Kidney tubule cell (primary cell): ENCODE measurements around the gene CRYBB1.

Experiments
- DNase-seq: peaks from one replicate; pipeline ENCODE4 v3.0.0-alpha.2; 2018; ENCODE audit warnings: low spot score

CRYBB1 gene

DNA sequence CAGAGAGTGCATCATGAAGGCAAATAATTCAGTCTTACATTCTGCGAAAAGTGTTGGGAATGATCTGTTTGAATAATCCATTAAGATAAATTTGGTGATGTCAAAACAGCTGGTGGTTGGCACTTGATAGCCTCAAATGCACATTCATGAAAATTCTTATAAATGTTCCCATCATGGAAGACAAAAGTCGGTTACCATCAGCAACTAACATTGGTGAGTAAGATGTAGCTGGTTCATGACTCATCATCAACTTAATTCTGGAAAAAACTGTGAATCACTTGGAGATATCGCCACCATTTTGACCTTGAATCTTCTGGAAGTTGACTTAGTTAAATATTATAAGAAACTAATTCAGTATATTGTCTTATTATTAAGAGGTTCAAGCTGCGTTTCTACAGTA is 11.2 kb downstream of the CRYBB1 start:
- DNase-seq, result peak; percentile 26

DNA sequence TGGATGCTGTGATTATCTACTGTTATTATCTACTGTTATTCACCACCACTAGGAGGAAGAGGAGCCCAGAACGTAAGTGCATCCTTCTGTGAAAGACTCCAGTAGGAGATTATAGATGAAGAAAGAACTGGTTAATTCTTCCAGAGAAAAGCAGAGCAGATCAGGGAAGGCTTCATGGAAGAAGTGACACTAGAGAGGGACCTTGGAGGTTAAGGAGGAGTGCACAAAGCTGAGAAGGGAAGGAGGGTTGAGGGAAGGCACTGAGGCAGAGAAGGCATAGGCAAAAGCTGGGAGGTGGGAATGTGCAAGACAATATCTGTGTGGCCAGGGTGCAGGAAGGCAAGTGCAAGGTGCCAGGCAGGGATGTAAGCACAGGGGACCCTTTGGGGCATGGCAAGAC is 13.5 kb downstream of the CRYBB1 start:
- no peak for DNase-seq

DNA sequence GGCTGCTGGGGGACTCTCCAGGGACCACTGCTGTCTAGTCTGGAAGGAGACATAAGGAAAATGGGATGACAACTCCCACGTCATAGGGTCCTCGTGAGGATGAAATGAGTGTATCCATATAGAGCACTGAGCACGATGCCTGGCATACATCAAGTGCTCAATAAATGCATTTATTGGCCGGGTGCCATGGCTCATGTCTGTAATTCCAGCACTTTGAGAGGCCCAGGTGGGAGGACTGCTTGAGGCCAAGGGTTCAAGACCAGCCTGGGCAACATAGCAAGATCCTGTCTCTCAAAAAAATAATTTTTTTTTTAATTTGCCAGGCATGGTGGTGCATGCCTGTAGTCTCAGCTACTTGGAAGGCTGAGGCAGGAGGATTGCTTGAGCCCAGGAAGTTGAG is 15.7 kb downstream of the CRYBB1 start:
- DNase-seq, result no peak

DNA sequence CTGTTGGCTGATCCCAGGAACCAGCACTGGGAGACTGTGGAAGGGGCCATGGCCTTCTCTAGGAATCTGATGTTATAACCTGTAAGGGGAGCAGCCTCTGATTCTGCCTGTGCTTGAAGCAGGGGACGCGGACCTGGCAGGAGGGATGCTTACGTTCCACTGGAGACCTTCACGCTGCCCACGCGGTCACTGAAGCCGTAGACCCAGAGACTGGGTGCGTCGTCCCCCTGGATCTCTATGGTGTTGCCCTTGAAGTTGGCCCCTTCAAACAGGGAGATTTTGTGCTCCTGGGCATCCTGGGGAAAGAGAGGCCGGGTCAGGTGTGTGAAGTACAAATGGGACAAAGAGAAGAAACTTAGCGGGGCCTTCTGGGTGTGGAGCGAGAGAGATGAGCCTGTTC is 16.1 kb downstream of the CRYBB1 start:
- DNase-seq, result no peak

DNA sequence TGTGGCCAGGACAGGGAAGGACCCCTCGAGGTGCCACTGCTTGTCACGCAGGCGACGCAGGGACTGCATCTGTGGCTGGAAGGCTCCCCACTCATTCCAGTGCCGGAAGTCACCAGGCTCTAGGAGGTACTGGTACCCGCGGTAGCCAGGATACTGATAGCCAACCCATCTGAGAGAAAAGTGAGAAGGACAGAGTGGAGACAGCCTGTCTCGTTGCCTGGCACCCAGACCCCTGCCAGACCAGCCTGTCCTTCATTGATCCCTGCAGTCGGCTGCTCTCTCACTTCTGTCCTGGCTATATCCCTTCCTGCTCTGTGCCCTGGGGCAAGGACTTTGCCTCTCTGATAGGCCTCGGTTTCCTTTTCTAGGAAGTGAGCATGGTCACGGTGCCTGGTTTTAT is 18.3 kb downstream of the CRYBB1 start:
- no peak for DNase-seq

DNA sequence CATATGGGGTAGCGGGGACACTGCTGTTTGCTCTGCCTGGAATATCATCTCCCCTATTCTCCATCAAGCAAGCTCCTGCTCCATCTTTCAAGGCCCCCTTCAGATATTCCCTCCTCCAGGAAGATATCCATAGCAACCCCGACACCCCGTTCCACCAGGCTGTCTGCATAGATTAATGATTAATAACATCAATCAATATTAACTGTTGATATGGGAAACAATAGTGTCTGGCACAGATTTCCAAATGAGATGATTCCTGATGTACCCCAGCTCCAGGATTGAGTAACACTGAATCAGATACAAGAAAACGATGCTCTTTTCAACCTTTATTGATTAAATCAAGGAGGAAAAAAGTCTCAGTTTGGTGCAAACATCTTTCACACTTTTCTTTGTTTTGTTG is 20.3 kb downstream of the CRYBB1 start:
- DNase-seq, result no peak

DNA sequence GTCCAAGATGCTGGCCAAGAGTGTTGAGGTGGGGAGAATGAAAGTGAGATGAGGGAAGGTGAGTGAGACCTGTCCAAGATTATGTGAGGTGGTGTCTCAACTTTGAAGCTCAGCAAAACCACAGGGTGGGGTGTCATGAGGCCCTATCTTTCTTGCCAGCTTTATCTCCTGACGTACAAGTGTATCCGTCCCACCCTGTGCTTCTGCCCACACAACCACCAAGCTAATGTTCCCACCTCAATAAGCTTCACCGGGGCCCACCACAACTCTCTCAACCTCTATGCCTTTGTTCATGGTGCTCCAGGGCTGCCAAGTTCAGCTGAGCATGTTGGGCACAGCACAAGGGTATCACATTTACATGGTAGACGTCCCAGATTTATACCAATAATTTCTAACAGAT is 20.8 kb downstream of the CRYBB1 start:
- DNase-seq, result no peak

DNA sequence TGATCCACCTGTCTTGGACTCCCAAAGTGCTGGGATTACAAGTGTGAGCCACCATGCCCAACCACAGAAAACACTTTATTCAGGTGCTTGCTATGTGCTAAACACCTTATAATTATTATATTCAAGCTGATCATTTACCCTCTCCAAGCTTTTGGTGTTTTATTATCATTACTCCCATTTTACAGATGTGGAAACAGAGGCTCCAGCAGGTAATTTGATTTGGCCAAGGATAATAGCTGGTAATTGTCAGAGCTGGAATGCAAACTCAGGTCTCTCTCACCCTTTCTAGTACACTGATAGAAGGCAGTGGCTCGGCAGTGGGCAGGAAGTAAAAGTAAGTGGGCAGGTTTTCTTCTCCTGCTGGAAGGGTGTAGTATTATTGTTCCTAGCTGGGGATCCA is 24.1 kb downstream of the CRYBB1 start:
- no peak for DNase-seq

DNA sequence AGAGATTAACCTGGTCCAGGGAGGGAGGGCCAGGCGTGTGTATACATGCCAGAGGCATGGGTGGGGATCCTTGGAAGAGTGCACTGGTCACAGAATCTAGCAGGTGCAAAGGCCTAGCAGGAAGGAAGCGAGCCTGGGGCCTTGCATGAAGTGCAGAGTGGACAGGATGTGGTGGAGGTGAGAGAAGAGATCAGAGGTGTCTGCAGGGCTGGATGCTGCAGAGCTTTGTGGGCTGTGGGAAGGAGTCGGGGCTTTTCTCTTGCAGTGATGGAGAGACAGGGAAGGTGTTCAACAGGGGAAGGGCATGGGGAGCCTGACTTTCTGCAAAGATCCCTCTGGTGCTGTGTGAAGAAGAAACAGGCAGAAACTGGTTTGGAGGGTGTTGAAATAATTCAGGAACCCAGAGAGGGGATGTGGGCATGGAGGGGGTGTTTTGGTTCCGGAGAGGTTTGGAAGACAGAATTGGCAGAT is 25.4 kb downstream of the CRYBB1 start:
- DNase-seq, result no peak

DNA sequence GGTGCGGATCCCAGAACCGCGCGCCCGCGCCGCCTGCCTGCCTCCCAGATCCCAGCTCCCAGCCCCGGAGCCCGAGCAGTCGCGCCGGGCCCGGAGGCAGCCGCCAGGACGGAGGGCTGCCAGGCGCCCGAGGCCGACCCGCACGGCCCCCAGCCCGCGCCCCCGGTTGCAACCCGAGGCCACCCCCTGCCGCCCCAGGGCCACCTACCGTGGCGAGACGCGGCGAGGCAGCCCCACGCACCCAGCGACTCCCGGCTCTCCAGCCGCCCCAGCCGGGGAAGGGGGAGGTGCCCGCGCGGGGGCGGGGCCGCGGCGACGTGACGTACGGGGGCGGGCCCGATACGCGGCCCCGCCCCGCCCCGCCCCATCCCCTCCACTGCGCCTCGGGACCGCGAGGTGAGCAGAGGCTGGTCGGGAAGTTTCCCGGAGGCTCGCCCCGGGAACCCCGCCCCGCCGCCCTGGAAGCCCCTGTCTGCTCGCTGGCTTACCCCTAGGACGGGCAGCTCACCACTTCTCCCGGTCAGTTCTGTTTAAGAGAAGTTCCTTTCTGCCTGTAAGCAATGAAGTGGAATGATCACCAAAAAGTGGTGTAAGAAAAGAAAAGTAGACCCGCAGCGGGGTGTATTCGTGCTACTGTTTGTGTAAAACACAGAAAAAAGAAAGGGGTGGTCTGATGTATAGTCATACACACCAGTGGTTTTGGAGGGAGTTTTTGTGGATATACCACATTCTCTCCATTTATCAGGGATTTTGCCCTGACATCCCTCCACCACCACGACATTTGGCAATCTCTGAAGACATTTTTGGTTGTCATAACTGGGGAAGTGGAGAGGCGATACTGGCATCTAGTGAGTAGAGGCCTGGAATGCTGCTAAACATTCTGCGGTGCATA is 27.7 kb downstream of the CRYBB1 start, which contains the start of gene TPST2:
Gene TPST2 (minus strand): TSS at position 288 of the 892 bp plus-strand sequence. CDS start 48,502 bp downstream, outside the sequence.
- DNase-seq, result peak; percentile 80

DNA sequence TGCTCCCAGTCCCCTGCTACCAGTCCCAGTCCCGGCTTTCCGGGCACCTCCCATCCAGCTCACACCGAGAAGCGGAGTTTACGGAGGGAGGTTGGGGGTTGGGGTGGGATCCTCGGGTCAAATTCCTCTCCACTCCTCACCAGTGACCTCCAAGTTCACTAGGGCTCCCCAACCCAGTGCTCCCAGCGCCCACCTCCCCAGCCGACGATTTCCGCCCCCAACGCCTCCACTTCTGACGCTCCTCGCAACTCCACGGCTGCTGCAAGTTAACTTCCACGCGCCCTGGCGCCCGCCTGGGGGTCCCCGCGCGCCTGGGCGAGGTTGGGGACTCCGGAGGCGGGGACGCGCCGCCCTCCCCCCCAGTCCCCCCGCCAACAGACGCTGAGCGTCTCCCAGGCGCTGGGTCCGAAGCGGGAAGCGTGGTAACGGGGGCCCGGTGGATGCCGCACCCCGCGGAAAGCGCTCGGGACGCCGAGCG is 28.4 kb downstream of the CRYBB1 start:
- peak; percentile 31 for DNase-seq

DNA sequence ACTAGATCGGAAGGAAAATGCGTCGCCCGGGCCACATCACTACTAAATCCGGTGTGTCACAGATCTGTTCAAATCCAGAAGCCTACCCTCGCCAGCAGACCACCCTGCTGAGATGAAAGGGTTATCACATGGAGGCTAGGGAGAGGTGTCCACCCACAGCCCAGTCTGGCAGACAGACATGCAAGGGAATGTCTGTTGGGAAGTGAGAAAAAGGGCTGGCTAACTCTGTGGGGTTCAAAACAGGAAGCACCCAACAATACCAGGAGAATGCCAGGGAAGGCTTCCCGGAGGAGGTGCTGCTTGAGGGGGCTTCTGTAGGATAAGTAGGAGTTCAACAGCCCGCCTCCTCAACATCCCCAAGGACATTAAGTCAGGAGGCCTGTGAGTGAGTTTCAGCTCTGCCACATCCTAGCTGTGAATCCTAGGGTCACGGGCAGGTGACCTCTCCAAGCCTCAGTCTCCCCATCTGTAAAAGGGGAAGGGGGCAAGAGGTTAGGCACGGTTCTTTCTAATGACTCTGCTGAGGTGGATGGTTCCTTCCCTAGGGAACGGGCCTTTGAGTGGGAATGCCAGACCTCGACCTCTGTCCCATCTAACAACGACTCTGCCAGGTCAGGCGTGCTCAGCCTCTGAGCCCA is 29.0 kb downstream of the CRYBB1 start:
- DNase-seq, result no peak

DNA sequence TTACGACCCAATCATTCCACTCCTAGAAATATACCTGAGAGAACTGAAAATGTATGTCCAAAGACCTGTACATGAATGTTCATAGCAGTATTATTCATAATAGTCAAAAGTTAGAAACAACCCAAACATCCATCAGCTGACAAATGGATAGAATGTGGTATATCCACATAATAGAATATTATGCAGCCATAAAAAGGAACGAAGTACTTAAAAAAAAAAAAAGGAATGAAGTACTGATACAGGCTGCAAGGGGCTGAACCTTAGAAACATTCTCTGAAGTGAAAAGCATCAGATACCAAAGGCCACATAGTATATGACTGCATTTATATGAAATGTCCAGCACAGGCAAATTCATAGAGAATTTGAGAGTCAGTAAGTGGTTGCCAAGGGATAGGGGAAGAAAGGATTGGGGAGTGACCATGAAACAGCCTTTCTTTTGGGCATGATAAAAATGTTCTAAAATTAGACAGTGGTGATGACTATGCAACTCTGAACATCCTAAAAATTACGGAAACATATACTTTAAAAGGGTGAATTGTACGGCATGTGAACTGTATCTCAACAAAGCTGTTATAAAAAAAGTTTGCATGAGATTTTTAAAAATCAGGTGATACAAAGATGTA is 29.7 kb downstream of the CRYBB1 start:
- DNase-seq, result no peak

DNA sequence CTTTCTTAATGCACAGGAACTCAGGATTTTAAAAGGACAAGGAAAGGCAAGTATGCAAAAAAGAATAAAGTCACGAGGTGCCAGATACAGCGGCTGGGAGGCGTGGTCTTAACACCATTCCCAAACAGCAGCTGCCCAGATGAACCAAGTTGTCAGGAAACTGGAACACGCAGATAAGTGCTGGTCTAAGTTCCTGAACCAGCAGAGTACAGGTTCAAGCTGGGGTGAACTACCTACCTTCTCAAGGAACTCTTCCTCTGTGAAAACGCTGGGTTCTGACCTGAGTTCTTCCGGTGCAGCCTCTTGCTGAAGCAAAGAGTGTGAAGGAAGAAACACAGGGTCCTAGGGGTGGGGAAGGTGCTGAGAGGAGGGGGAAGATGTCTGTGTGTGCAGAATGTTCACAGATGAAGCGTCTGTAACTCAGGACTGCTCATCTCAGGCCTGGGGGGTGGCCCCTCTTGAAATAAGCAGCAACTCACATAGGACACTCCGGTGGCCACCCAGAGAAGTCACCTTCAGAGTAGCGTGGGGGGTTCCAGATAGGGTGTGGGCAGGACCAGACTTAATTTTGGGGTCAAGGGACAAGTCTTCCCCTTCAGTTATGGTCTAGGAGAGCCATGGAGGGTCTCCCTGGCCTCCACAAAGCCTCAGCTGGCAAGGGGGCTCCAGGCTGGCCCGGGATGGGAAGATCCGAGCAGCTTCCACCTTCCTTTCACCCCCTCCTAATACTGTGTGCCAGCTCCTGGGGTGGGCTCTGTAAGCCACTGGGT is 31.1 kb downstream of the CRYBB1 start:
- DNase-seq, result no peak

DNA sequence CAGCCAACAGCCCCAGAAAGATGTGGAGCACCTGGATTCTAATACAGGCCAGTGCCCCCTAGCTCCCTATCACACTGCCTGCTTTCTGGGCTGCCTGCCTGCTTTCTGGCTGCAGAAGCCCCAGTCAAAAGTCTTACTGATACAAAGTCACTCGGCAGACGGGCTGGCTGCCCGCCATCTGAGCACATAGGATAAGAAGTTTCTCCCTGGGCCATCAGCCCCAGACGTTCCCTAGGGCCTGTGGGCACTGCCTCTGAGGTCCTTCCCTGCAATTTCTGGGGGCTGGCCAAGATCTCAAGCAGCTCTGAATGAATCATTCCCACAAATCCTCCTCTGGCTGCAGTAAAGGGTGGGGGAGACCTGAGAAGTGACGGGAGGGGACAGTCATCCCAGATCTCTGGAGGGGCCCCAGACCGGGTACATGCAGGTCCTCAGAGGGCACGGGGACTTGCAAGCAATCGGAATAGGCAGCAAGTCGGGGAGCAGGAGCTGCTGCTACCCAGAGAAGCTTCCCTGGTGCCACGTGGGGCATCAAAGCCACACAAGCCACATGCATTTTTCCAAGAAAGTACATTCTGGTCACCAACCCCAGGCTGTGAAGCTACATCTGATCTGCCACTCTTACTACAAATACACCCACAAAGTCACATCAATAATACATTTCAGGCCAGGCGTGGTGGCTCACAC is 32.6 kb downstream of the CRYBB1 start:
- DNase-seq, result peak; percentile 70

DNA sequence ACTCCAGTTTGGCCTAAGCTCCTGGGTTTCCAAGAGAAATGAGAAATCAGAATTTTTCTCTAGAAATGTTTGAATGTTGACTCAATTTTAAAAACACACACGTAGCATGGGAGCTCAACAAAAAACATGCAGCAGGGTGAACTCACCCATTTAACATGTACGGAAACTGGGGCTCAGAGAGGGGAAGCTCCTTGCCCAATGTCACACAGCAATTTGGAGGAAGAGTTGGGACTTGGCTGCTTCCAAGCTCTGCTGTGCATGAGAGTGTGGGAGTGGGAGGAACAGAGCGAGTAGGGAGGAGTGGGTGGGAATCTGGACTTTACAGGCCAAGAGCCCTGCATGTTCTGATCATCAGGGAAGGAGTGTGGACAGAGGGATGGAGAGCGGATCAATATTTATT is 33.8 kb downstream of the CRYBB1 start:
- DNase-seq, result no peak

DNA sequence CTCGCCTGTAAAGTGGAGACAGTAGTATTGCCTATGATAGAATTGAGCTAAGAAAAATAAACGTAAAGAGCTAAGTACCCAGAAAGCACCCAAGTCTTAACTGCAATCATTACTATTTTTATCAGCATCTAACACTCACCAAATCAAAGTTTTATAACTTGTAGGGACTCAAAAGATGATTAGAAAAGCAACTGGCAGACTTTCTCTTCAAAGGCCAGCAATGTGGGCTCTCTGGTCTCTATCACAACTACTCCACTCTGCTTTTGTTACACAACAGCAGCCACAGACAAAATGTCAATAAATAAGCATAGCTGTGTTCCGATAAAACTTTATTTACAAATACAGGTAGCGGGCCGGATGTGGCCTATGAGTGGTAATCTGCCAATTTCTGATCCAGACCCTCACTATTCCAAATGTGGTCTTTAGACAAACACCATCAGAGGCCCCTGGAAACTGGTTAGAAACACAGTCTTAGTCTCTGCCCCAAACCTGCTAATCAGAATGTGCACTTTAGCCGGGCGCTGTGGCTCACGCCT is 36.1 kb downstream of the CRYBB1 start:
- DNase-seq, result no peak

DNA sequence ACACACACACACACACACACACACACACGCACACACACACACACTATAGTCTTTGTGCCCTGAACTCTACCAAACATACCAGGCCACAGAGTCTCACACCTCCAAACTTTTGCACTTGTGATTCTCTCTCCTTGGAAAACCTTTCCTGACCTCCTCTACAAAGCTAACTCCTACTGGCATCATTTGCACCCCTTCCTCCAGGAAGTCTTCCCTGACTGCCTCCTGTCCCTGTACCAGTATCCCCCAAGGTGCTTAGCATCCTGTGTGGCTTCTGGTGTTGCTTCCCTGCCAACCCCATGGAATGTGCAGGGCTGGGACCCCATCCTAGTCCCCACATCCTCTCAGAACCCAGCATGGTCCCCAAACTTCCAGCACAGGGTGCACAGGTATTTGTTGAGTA is 36.8 kb downstream of the CRYBB1 start:
- no peak for DNase-seq

DNA sequence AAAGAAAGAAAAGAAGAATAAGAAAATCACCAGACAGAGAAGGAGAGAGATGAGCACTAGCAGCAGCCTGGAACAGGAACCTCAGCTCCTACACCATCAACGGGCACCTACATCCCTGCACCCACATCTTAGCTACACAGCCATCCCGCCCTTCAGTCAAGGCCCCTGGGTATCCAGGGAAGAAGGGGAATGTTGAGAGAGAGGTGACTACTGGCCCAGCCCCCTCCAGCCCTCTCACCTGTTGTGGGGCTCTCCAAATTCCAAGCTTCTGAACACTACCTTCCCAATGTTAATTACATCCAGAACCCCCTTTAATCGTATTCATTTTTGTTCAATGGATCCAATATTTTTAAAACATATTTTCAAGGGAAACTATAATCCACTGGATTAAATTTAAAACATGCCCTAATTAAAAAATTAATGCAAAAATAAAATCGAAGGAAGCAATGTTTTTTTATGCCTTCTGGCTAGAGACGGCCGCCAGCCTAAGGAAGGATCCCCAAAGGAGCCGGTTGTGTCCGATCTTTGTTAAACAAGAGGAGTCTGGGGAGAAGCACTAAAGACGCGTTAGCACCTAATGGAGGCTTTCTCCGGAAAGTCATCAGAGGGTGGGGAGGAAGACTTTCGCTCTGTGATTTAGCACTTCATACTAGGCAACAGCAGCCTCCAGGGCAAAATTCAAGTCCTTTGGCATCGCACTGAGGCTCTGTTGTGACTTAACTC is 37.4 kb downstream of the CRYBB1 start:
- no peak for DNase-seq

DNA sequence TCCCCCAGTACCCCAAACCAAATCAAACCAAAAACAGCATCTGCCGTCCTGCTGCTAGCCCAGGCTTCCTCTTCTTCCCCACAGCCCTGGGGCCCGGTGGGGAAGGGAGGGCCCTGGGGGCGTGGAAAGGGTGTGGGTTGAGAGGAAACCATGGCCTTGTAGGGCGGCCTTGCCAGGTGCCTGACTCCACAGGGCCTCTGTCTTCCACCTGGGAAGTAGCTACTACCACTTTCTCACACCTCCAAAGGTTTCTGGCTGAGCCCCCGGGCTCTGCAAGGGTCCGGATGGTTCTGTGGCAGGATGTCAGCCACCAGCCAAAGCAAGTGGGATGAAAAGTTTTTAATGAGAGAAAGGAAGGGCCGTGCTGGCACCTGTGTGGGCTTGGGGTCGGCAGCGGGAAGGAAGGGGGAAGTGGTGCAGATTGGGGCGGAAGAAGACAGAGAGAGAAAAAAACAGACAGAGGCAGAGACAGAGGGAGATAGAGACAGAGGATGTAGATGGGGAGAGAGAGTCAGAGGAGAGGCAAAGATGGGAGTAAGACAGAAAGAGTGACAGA is 38.4 kb downstream of the CRYBB1 start:
- DNase-seq, result no peak
